NCI-H446 (cell line): ENCODE measurements around the gene SLC16A9.
A peak's percentile ranks its signal among the peaks of the same experiment; 100 is the strongest.
"Not testable (repeated sequence)": the region's sequence is repeated elsewhere in the genome, so short reads cannot be mapped to it uniquely, and the experiment has no call there.

Source experiments
- DNase-seq, 2 experiments: peaks; one replicate each; lab custom pipeline; 2025; lab: John Stamatoyannopoulos, UW

SLC16A9 gene

GRCh38 chr10:59674215-59674836 lies 35.3 kb downstream of the SLC16A9 start:
- no peak for DNase-seq

- DNase-seq: no peak
These were observed 37.3 kb downstream of the SLC16A9 start for GRCh38 chr10:59672150-59672875.

GRCh38 chr10:59670269-59670668 lies 39.4 kb downstream of the SLC16A9 start:
- no peak for DNase-seq

- DNase-seq: no peak
These were observed 41.6 kb downstream of the SLC16A9 start for GRCh38 chr10:59668096-59668495.

GRCh38 chr10:59666310-59666709 lies 43.3 kb downstream of the SLC16A9 start:
- DNase-seq: no peak

- not testable (repeated sequence) for DNase-seq
These were observed 46.4 kb downstream of the SLC16A9 start for GRCh38 chr10:59663213-59663612.

DNA sequence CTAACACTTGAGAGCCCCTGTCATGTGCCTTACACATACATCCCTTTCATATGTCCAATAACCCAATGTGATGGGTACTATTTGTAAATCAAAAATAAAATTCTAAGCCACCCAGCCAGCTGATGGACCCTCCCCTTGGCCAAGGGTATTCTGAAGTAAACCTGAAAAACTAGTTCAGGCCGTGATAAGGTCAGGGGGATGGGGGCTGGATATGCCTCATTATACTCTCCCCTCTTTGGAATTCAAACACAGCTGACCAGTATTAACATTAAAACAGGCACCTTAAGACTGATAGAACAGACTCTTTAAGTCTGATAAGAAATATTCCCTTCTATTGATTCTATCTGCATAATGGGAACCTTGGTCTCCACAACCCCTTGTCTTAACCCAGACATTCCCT lies 51.9 kb downstream of the SLC16A9 start:
- DNase-seq: no peak

DNA sequence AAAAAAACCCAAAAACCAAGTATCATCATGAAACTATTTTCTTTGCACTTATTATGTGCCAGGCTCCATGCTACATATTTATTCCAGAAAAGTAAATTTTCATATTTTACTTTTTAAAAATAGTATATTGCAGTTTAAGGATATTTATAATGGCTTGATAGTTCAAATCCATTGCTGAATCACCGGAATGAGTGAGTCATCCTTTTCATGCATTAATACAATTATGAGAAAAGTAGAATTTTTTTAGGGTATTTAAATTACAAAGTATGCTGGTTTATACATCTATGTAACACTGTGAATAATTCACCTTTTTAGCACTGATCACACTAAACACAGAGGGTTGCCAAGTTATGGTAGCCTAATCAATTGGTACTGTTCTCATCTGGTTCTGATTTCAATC lies 54.3 kb downstream of the SLC16A9 start:
- no peak for DNase-seq

DNA sequence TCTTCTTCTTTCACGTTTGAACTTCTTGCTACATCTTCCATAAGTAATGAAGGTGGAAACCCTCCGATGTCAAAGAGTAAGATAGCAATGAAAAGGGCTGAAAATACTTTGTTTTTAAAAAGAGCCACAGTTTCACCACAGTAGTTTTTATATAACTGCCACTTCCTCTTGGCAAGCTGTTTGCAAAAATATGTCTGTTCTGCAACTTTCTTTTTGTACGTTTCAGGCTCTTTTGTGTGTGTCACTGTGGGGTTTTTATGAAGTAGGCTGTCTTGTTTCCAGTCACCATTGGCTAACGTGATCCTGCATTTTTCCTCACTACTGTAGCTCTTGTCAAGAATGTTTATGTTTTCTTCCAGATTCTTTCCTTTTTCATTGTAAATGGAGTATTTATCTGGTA lies 55.6 kb downstream of the SLC16A9 start:
- no peak for DNase-seq

DNA sequence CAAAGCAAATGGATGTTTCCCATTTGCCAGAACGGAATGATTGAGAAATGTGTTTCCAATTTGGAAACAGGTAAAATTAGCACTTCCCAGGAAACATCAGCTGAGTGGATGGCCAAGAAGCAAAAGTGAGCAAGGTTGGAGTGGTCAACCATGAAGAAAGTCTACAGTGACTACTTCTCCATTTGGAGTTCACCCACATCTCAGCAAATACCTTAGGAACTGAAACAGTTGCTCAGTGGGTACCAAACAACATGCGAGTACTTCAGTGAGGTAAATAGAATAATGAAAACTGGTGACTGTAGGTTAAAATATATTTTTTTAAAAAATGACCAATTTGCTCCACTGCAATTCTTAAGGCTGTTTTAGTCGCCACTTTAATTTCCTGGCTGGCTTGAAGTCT lies 57.7 kb downstream of the SLC16A9 start:
- DNase-seq: no peak

DNA sequence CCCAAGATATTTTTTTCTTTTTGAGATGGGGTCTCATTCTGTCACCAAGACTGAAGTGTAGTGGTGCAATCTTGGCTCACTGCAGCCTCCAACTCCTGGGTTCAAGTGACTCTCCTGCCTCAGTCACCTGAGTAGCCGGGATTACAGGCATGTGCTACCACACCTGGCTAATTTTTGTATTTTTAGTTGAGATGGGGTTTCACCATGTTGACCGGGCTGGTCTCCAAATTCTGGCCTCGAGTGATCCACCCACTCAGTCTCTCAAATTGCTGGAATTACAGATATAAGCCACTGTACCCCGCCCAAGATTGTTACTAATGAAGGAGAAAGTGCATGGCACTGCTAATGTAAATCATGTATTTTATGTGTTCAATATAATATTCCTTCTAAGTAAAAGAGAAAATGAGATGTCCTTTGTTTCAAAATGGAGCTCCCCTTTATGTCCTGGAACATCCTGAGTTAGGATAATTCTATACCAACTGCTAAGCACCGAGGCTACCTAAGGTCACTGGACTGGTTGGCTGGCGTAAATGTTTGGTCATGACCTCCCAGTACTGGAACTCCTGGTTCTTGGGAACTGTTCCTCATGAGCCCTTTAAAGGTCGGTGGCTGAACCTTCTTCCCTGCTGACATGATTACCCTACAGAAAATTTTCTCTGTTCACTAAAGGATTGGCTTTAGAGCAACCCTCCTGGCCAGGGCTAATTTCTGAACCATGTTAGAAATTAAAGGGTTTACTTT lies 59.9 kb downstream of the SLC16A9 start:
- DNase-seq: no peak

DNA sequence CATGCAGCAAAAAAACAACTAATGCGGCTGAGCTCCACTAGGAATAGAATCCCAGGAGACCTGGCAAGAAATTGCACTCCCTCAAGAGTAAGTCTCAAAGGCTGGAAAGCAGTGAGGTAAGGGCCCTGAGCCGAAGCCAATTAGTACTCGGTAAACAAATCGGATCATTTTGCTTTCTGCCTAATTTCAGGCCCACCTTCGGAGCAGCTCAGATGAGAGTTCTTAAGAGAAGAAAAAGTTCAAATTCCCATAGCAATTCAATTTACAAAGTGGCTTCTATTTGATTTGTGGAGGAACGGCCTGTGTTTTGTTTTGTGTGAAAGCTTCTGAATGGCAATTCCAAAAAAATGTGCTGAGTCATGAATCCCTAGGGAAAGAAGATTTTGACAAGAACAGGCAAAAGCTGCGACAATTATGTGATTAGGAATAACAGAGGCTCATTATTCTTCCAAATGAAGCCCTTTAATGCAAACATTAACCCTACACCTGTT lies 60.9 kb downstream of the SLC16A9 start:
- peak in 1 of 2 experiments; percentile 34 for DNase-seq

- no peak for DNase-seq
These were observed 64.8 kb downstream of the SLC16A9 start for GRCh38 chr10:59644841-59645240.

- DNase-seq: not testable (repeated sequence)
These were observed 68.0 kb downstream of the SLC16A9 start for GRCh38 chr10:59641688-59642087.

GRCh38 chr10:59635502-59636290 lies 74.0 kb downstream of the SLC16A9 start:
- DNase-seq: no peak

DNA sequence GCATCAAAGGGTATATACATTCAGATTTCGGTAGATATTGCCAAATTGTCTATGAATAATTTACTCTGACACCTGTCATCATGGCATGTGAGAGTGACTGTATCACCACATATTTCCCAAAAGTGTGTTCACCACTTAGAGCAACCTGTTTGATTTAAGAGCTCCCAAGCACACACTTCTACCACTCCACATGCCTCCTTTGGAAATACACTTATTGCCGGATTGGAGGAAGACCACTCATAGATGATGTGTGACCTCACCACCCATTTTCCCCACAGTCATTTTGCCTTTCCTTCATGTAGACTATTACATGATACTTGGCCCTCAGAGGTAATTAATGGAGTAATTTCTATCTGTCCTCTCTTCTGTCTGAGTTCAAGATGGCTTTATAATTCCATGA lies 75.5 kb downstream of the SLC16A9 start:
- no peak for DNase-seq

GRCh38 chr10:59633063-59633462 lies 76.6 kb downstream of the SLC16A9 start:
- no peak for DNase-seq

DNA sequence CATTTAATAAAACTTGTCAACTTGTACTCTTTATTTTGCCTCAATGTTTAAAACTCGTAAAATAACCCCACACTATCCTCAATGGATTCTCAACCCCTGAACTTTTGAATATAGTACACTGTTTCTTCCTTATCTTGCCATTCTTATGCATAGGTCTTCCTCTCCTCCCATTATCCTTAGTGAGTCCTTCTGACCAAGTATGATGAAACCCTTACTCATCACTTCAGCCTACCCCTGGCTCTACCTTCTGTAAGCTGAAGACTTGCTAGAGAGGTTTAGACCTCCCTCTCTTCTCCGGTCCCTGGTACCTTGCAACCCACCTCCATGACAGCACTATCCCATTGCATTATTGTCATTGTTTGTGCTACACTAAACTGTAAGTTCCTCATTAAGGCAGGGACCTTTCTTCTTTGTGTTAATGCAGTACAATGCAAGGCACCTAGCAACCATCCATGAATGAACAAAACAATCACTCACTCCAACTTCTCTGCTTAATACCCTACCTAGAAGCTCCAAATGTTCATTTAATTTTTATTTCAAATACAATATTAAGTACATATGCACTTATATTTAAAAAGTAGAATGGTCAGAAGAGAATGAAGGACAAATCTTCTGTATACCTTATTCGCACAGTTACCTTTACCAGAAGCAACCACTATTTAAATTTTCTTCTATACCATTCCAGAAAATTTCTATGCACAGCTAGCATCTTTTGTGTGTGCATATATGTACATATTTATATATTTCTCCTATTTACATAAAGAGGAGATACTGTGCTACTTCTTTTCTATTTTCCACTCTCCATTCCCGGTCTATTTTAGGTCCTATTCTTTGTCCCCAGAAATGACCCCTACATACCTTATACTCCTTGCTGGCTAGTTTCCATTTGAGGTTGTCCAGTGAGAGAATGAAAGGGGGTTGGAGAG lies 77.5 kb downstream of the SLC16A9 start:
- no peak for DNase-seq

DNA sequence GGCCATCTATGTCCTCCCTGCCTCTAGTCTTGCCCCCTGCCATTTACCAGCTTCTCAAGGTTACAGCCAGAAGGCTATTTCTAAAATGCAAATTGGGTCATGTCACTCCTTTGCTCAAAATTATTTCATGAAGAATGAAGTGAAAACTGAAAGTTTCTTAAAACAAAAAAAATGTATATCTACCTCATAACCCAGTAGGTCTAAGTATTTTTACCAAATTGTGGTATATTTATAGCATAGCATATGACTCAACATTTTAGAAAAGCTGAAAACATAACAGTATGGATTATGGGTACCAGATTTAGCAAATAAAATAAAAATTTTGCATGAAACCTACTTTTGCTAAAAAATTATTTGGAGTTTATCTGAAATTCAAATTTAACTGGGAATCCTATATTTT lies 78.4 kb downstream of the SLC16A9 start:
- DNase-seq: no peak

DNA sequence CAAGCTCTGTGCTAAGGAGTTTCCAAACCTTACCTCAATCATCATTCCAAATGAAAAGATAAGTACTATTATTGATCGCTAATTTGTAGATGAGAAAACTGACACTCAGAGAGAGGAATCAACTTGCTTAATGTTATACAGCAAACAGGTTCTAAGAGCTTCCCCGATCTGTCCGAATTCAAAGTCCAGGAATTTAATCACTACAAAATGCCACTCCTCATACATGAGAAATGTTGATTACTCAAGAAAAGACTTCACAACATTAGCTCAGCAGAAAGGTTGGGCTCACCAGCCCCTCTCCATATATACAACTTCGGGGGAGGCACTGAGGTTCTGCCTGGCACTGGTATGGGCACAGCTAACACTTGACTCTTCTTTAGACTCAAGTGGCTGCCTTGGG lies 80.7 kb downstream of the SLC16A9 start:
- no peak for DNase-seq

DNA sequence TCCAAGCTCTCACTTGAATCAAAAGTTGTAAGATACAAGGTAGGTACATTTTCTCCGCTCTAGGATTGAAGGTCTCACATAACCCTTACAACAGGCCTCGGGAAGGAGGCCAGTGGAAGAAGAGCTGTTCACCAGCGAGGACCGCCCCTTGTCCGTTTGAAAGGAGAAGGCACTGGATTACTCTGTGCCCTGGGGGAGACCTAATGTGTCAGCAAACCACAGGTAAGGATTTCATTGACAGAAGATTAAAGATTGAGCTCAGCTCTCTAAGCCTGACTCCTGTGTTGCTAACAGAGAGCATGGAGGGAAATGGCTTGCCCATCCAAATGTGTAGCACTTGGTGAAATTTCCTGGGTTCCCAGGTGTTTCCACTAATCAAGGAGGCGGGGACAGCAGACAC lies 81.2 kb downstream of the SLC16A9 start:
- no peak for DNase-seq
